DMS 273 treated with DMSO at 0.1 percent for 48 hours (cell line): Measurements from ENCODE around the gene TMEM209.
"Not testable (repeated sequence)": the region's sequence is repeated elsewhere in the genome, so short reads cannot be mapped to it uniquely, and the experiment has no call there.

Experiments used
- DNase-seq: peaks from one replicate; lab custom pipeline; 2025; lab: John Stamatoyannopoulos, UW

Gene TMEM209

DNA sequence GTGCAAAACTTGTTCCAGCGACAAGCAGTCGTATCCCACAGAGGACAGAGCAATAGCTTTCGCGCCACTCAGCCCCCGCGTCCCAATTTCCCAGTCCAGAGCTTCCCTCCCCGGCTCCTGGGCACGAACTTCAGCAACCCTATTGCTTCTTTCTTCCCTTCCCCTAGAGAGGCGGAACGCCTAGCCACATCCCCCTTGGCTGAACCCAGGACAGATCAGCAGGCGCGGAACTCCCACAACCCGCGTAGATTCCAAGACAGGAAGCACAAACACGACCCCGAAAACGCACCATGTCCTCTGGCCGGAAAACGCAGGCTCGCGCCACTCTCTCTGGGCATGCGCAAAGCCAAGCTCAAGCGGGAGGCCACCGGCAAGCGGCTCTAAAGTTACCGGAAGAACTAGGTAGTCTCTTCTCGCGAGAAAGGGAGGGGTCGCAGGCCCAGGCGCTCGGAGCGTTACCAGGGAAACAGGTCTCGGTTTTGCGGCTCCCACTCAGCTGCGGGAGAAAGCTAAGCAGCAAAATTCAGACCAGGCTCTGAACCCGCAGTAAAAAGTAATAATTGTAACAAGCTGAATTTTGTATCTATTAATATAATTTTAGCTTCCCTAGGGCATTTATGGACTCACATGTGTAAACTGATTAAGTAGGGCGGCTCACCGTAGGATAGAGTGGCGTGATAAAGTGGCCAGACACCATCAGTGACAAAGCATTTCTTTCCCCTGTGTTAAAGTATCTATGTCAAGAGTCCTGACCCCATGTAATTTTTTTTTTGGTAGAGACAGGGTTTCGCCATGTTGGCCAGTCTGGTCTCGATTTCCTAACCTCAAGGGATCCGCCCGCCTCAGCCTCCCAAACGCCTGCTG lies at the start of gene TMEM209:
Gene TMEM209, minus strand, starts transcription at position 323 of the 864 bp plus-strand sequence. Its CDS starts 31 bp downstream, at position 292.
- DNase-seq: peak; percentile 99

GRCh38 chr7:130254555-130254954 lies 49.3 kb upstream of the TMEM209 start:
- DNase-seq: no peak

GRCh38 chr7:130249626-130250025 lies 44.4 kb upstream of the TMEM209 start:
- DNase-seq: not testable (repeated sequence)

- DNase-seq: not testable (repeated sequence)
Measured at GRCh38 chr7:130248842-130249241, 43.6 kb upstream of the TMEM209 start.

DNA sequence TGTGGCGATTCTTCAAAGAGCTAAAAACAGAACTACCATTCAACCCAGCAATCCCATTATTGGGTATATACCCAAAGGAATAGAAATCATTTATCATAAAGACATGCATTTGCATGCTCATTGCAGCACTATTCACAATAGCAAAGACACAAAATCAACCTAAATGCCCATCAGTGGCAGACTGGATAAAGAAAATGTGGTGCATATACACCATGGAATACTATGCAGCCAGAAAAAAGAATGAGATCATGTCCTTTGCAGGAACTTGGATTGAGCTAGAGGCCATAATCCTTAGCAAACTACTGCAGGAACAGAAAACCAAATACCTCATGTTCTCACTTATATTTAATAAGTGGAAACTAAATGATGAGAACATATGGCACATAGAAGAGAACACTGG lies 41.3 kb upstream of the TMEM209 start:
- DNase-seq: not testable (repeated sequence)

GRCh38 chr7:130243486-130243885 lies 38.3 kb upstream of the TMEM209 start:
- DNase-seq: not testable (repeated sequence)

- DNase-seq: peak; percentile 22
Measured at GRCh38 chr7:130242198-130243014, 37.2 kb upstream of the TMEM209 start.

DNA sequence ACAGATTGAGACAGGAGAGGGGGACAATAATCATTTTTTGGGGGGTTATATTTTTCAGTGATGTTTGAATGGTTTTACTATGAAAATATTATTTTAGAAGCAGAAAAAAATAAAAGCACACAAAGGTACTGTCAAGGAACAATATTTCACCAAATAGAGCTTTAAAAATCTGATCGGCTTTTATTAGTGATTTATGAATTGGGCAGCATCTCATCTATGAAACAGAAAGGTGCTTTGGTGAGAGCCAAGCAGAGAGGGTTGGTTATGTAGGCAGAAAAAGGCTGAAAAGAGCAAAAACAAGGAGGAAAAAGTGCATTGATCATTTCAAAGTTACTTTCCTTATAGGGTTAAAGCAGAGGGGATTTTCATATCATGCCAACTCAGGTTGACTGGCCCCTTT lies 35.0 kb upstream of the TMEM209 start:
- DNase-seq: no peak

DNA sequence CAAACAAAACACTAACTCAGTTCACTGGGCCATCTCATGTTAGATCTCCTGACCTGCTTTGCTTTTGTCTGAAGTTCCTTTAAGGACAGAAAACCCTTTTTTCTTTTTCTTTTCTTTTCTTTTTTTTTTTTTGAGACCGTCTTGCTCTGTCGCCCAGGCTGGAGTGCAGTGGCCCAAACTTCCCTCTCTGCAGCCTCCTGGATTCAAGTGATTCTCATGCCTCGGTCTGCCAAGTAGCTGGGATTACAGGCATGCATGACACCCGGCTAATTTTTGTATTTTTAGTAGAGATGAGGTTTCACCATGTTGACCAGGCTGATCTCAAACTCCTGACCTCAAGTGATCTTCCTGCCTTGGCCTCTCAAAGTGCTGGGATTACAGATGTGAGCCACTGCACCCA lies 31.2 kb upstream of the TMEM209 start:
- not testable (repeated sequence) for DNase-seq

DNA sequence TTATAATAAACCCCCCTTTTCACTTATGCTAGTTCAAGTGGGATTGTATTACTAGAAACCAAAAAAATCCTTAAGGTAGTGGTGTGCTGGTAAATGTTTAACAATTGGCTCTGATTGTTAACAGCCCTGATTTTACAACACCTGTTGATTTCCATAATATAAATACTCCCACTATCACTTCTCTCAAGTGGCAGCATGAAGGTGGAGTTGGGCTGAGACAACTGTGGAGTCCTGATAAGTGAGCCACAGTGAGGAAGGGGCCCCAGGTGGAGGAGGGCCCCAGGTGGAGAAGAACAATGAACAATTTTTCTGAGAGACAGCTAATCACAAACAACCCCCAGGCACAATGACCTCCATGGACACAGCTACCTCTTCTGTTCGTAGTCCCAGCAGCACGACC lies 28.9 kb upstream of the TMEM209 start:
- no peak for DNase-seq

DNA sequence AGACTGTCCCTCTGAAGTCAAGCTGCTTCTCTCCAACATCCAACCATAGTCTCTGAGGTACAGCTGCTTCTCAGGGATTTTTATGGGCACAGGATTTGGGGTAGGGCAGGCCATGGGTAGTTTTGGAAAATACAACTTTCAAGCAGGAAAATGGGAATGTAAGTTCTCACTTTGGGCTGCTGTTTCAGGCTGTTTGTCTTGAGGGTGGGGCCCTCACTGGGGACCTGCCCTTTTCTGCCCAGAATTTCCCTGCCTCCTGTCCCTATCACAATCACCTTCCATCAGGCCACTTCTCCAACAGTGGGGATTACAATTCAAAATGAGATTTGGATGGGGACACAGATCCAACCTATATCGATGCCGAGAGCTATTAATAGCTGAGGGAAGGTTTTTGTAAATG lies 27.0 kb upstream of the TMEM209 start:
- DNase-seq: no peak

GRCh38 chr7:130231792-130232191 lies 26.6 kb upstream of the TMEM209 start:
- no peak for DNase-seq

DNA sequence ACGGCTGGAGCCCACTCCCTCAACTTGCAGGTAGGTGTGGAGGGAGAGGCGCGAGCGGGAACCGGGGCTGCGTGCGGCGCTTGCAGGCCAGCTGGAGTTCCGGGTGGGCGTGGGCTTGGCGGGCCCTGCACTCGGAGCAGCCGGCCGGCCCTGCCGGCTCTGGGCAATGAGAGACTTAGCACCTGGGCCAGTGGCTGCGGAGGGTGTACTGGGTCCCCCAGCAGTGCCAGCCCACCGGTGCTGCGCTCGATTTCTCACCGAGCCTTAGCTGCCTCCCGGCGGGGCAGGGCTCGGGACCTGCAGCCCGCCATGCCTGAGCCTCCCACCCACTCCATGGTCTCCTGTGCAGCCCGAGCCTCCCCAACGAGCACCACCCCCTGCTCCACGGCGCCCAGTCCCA lies 24.8 kb upstream of the TMEM209 start:
- DNase-seq: not testable (repeated sequence)

GRCh38 chr7:130228840-130229502 lies 23.8 kb upstream of the TMEM209 start:
- no peak for DNase-seq

GRCh38 chr7:130227883-130228575 lies 22.8 kb upstream of the TMEM209 start:
- no peak for DNase-seq

- DNase-seq: no peak
Measured at GRCh38 chr7:130226333-130226732, 21.1 kb upstream of the TMEM209 start.

- not testable (repeated sequence) for DNase-seq
Measured at GRCh38 chr7:130224923-130225322, 19.7 kb upstream of the TMEM209 start.

DNA sequence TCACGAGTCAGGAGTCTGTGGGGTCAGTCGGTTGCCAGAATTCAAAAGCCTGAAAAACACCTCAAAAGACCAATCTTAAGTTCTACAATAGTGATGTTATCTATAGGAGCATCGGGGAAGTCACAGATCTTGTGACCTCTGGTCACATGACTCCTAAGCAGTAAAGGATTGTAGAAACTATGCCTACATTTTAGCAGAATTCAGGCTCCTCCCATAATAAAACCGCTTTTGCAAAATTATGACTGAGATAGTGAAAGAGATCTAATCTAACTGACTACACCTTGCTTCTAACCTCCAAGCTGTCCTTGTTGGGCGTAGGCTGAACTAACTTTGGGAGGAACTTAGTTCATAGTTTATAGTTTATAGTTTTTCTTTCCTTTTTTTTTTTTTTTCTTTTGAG lies 19.0 kb upstream of the TMEM209 start:
- DNase-seq: no peak

DNA sequence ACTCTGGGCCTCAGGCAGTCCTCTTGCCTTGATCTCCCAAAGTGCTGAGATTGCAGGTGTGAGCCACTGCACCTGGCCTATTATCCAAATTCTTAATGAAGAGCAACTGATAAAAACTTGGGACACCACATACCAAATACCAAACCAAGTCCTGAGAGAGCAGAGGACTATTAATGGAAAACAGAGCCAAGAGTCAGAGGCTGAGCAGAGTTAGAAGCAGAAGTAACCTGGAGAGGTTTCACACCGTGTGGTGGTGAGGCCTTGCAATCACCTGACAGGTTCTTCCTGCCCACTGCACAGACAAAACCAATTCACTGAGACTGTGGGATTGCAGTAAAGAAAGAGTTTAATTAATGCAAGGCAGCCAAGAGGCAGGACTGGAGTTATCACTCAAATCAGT lies 18.4 kb upstream of the TMEM209 start:
- DNase-seq: no peak

DNA sequence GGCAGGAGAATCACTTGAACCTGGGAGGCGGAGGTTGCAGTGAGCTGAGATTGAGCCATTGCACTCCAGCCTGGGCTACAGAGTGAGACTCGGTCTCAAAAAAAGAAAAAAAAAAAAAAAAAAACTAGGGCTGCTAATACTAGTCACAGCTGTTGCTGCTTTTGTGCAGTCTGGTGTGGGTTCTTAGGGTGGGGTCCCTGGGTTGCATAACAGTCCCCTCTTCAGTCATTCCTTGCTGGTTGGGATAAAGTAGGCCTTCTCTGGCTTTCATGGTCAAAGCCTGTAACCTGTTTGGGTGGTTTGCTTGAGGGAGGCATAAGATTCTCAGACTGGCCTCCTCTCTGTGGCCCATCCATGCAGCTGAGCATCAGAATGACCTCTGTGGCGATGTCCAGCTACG lies 16.5 kb upstream of the TMEM209 start:
- no peak for DNase-seq

DNA sequence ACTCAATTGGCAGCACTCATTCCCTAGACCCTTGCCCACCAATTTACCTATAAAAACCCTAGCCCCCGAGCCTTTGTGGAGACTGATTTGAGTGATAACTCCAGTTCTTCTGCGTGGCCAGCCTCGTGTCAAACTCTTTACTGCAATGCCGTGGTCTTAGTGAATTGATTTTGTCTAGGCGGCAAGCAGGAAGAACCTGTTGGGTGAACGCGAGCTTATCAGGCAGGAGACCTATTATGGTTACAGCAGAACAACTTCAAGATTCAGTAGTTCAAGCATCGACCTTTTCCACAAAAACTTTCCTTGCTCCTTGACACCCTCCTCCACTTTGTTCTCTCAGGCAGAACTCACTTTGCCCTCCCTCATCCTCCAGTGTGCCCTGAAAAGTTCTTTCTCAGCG lies 14.7 kb upstream of the TMEM209 start:
- DNase-seq: no peak
